ENCODE data around the gene FAT1.

GRCh38 chr4:186563761-186564160 is 159.9 kb downstream of the FAT1 start:
- TF ChIP-seq, protein P1, sequence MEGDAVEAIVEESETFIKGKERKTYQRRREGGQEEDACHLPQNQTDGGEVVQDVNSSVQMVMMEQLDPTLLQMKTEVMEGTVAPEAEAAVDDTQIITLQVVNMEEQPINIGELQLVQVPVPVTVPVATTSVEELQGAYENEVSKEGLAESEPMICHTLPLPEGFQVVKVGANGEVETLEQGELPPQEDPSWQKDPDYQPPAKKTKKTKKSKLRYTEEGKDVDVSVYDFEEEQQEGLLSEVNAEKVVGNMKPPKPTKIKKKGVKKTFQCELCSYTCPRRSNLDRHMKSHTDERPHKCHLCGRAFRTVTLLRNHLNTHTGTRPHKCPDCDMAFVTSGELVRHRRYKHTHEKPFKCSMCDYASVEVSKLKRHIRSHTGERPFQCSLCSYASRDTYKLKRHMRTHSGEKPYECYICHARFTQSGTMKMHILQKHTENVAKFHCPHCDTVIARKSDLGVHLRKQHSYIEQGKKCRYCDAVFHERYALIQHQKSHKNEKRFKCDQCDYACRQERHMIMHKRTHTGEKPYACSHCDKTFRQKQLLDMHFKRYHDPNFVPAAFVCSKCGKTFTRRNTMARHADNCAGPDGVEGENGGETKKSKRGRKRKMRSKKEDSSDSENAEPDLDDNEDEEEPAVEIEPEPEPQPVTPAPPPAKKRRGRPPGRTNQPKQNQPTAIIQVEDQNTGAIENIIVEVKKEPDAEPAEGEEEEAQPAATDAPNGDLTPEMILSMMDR (IDR thresholded peaks at IDR 0.05), result no peak
- no peak for TF ChIP-seq POLR2A (IDR thresholded peaks at IDR 0.05)
